Prostate gland (tissue), 2 donors: ENCODE data around the gene OVCA2. TPM values are rescaled to one million over a fixed set of nuclear protein-coding genes. Genes with fewer than 3 reads are reported as not detected.

Experiments
- DNase-seq: peaks from one replicate; pipeline ENCODE4 v3.0.0-alpha.2; 2019; ENCODE audit warnings: low spot score
- H3K27ac ChIP-seq, 2 donors: fragments of 200-600 bp; sonication (generic); 2 replicates each; pipeline ENCODE4 v1.5.1; 2017 to 2019
- H3K27me3 ChIP-seq: fragments of 200-600 bp; sonication (generic); replicated peaks from 2 replicates; pipeline ENCODE4 v1.5.1; 2019; ENCODE audit not compliant: insufficient read depth
- H3K36me3 ChIP-seq, 2 donors: fragments of 200-600 bp; sonication (generic); 1 replicate in 1 of 2; 2 replicates in 1 of 2; pipeline versions ENCODE4 v1.5.1 to v1.8.1; 2017 to 2019
- H3K4me1 ChIP-seq: fragments of 200-600 bp; sonication (generic); replicated peaks from 2 replicates; pipeline ENCODE4 v1.5.1; 2019
- H3K4me3 ChIP-seq, 2 donors: fragments of 200-600 bp; sonication (generic); 2 replicates each; pipeline ENCODE4 v1.5.1; 2017 to 2019
- H3K9me3 ChIP-seq: fragments of 200-600 bp; sonication (generic); 2 replicates; pipeline ENCODE4 v1.5.1; 2017
- POLR2A ChIP-seq: fragments of 450-650 bp; IDR thresholded peaks from one replicate; pipeline ENCODE4 v1.6.1; 2016; ENCODE audit warnings: antibody characterized with exemption, mild to moderate bottlenecking
- POLR2AphosphoS5 ChIP-seq: sonication (generic); formaldehyde crosslinking; IDR thresholded peaks from one replicate; pipeline ENCODE4 v1.6.1; 2017; ENCODE audit warnings: antibody characterized with exemption
- WGBS: methylation state at CpG from one replicate; pipeline ENCODE4 v1.1.5; 2018; 5-methylcytosine and 5-hydroxymethylcytosine counted together
- intact Hi-C: fragments of 100-400 bp; cut with DNase I; formaldehyde crosslinking; loops from one replicate; pipeline ENCODE4 v1.14.2; 2022
- total RNA-seq, 2 donors: library from RNA; depleted of rRNA; stranded (reverse); fragments of >200 nt; gene quantifications; one replicate each; pipeline ENCODE4 v1.1.0, GENCODE V29; 2016
- TF ChIP-seq, protein P1 (sequence below), 4 experiments: fragments of 200-600 bp in 2 of 4; fragments of 450-650 bp in 2 of 4; sonication (generic) in 2 of 4; IDR thresholded peaks; 1 replicate in 3 of 4; 2 replicates in 1 of 4; pipeline ENCODE4 v1.5.1; 2016 to 2019; ENCODE audit warnings: antibody characterized with exemption in 4 of 4, mild to moderate bottlenecking in 2 of 4, moderate library complexity in 2 of 4

The OVCA2 gene
- total RNA-seq, 2 donors from 2014 or later: 52.2 to 57.5 TPM

DNA sequence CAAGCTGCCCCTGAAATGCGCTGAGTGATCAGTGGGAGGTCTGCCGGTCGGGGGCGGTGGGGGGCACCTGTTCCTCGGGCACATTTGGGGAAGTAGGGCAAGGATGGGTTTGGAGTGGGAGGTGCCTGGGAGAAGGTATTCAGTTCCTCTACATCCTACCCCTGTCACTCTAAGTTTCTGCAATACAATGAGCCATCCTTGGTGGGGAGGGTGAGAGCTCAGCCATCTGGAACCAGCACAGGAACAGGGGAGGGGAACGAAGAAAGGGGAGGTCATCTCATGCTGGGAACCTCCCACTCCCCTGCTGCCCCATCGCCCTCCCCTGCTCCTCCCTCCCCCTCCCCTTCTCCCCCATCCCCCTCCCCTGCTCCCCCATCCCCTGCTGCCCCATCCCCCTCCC is 7.7 kb upstream of the OVCA2 start:
- H3K4me1 ChIP-seq: no peaks in the 10 kb centered on the region
- no peaks in the 10 kb centered on the region for H3K9me3 ChIP-seq
- H3K4me3 ChIP-seq: no peak overlapping the region
- H3K36me3 ChIP-seq: peaks cover 0 to 13% of the 10 kb centered on the region in 2 donors
- H3K27me3 ChIP-seq: no peaks in the 10 kb centered on the region
- intact Hi-C loops: loop anchor here (5.0 kb wide), 1 partner anchor 312 kb away; the partner anchor contains the start of gene WDR81
- H3K27ac ChIP-seq: no peak overlapping the region
- WGBS: 77% methylated on average over 7 of the region's 7 CpGs
- TF ChIP-seq POLR2A (no peak), POLR2AphosphoS5 (no peak)
- TF ChIP-seq, protein P1, sequence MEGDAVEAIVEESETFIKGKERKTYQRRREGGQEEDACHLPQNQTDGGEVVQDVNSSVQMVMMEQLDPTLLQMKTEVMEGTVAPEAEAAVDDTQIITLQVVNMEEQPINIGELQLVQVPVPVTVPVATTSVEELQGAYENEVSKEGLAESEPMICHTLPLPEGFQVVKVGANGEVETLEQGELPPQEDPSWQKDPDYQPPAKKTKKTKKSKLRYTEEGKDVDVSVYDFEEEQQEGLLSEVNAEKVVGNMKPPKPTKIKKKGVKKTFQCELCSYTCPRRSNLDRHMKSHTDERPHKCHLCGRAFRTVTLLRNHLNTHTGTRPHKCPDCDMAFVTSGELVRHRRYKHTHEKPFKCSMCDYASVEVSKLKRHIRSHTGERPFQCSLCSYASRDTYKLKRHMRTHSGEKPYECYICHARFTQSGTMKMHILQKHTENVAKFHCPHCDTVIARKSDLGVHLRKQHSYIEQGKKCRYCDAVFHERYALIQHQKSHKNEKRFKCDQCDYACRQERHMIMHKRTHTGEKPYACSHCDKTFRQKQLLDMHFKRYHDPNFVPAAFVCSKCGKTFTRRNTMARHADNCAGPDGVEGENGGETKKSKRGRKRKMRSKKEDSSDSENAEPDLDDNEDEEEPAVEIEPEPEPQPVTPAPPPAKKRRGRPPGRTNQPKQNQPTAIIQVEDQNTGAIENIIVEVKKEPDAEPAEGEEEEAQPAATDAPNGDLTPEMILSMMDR (IDR thresholded peaks at IDR 0.05): no peak
- DNase-seq: no peak

DNA sequence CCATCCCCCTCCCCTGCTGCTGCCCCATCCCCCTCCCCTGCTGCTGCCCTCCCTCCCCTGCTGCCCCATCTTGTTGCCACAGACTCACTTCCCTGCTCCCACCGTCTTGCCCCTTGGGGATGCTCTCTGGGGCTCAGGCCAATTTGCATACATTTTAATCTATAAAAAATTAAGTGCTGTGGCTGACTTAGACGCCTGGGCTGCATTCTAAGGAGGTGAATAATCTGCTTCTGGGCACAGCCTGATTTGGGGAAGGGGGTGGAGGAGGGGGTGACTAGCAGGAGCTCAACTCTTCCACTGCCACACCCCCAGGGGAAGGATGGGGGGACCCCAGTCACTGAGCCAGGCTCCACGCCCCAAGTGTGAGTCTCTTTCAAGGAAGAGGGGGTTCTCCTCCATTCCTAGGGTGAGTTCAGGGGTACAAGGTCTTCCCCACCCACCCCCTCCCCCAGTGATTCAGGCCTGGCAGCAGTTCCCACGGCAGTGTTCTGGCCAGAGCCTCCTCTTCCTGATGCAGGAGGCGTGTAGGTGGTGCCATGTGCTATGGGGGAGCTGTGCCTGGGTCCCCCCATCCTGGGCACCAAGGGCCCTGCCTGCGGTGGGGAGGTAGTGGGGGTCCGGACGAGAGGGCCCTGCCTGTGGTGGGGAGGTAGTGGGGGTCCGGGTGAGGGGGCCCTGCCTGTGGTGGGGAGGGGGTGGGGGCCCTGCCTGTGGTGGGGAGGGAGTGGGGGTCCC is 6.8 kb upstream of the OVCA2 start:
- DNase-seq: no peak
- Histone ChIP-seq H3K4me3 (no peak overlapping the region), H3K27ac (no peak overlapping the region), H3K36me3 (peaks cover 0 to 13% of the 10 kb centered on the region in 2 donors), H3K4me1 (no peaks in the 10 kb centered on the region), H3K27me3 (no peaks in the 10 kb centered on the region), H3K9me3 (no peaks in the 10 kb centered on the region)
- no peak for TF ChIP-seq POLR2A
- TF ChIP-seq, protein P1 (IDR thresholded peaks at IDR 0.05): no peak
- TF ChIP-seq POLR2AphosphoS5: no peak
- intact Hi-C loops: loop anchor here (5.0 kb wide), 1 partner anchor 313 kb away; the partner anchor contains the start of gene WDR81
- 56% methylated on average over 9 of the region's 9 CpGs for WGBS

DNA sequence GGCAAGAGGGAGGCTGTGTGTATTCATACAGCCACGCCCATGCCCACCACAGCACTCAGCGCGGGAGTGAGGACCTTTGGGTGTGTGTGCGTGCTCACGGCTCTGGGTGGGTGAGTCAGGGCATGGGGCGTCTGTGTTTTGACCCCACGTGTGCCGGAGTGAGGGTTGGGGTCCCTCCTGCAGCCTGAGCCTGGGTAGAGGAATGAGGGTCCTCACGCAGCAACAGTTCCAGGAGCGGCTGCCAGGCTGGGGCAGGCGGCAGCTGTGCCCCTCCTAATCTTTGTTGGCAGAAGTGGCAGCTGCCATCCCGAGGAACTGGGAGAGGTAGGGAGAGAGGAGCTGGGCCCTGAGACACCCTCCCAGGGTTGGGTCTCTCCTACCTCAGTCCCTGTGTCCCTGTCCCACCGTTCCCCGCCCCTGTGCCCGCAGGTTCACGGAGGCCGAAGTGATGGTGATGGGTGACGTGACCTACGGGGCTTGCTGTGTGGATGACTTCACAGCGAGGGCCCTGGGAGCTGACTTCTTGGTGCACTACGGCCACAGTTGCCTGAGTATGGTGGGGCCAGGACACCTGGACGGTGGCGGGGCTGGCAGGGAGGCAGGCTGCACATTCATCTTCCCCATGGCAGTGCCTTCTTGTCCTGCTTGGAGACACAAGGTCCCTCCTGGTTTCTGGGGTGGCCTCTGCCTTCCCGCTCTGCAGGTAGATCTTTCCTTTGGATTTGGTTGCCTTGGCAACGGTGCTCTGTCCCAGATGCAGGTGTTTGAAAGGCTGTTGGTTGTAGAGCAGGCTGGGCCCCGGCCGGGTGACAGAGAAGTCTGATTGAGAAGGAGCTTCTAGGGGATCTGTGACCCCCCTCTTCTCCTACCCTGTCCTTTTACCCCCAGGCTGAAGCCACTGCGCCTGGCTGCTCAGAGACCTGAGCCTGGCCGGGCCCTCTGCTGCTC is 6.0 kb upstream of the OVCA2 start:
- intact Hi-C loops: no loop called here
- H3K36me3 ChIP-seq: peaks cover 0 to 13% of the 10 kb centered on the region in 2 donors

DNA sequence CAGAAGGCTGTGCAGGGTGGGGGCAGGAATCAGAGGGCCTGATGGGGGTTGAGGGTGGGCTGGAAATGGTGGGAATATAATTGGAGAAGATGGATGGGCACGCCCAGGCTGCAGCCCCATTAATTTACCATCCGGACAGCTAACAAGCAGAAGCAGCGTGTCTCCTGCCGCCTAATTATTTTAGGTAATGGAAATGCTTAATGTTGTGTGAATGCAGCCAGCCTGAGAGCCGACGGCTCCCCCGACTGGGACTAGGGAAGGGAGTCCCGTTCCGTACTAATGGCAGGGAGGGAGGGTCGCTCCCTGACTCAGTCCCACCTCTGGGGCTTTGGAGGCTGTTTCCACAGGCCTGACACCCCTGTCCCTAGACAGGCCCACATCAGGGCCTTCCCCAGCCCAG is 4.7 kb upstream of the OVCA2 start:
- H3K9me3 ChIP-seq: no peaks in the 10 kb centered on the region
- H3K36me3 ChIP-seq: peaks cover 0 to 13% of the 10 kb centered on the region in 2 donors
- no peaks in the 10 kb centered on the region for H3K27me3 ChIP-seq
- WGBS: 80% methylated on average over 10 of the region's 10 CpGs
- no peak overlapping the region for H3K4me3 ChIP-seq
- intact Hi-C loops: no loop called here
- no peak for TF ChIP-seq POLR2AphosphoS5
- TF ChIP-seq, protein P1 (IDR thresholded peaks at IDR 0.05): no peak
- TF ChIP-seq POLR2A: no peak
- H3K27ac ChIP-seq: no peak overlapping the region
- no peaks in the 10 kb centered on the region for H3K4me1 ChIP-seq
- DNase-seq: no peak

More for the DNA sequence above, 6.0 kb upstream of the OVCA2 start:
- H3K4me3 ChIP-seq: no peak overlapping the region
- no peak overlapping the region for H3K27ac ChIP-seq
- H3K4me1 ChIP-seq: no peaks in the 10 kb centered on the region
- WGBS: 87% methylated on average over 29 of the region's 29 CpGs
- no peaks in the 10 kb centered on the region for H3K27me3 ChIP-seq
- no peaks in the 10 kb centered on the region for H3K9me3 ChIP-seq
- TF ChIP-seq POLR2AphosphoS5: no peak
- TF ChIP-seq, protein P1 (IDR thresholded peaks at IDR 0.05): no peak
- no peak for TF ChIP-seq POLR2A
- no peak for DNase-seq
